Psoas muscle (tissue), 8 donors: ENCODE measurements around the gene MYRIP. TPM values are rescaled to one million over a fixed set of nuclear protein-coding genes. Genes with fewer than 3 reads are reported as not detected.
"Not testable (repeated sequence)": the region's sequence is repeated elsewhere in the genome, so short reads cannot be mapped to it uniquely, and the experiment has no call there.

ENCODE experiments used
- ATAC-seq, 4 donors: fragments of 200-7000 bp; cut with Tn5 transposase; one replicate each; pipeline ENCODE4 v1.9.1; 2020; ENCODE audit warnings: moderate library complexity in 3 of 4, mild to moderate bottlenecking in 2 of 4
- DNase-seq, 2 donors: peaks; one replicate each; pipeline ENCODE4 v3.0.0-alpha.2; 2020
- H3K27ac ChIP-seq: fragments of 200-600 bp; one replicate; pipeline ENCODE4 v1.8.0; 2022
- H3K27me3 ChIP-seq, 3 donors: fragments of 200-600 bp in 1 of 3; one replicate each; pipeline versions ENCODE4 v1.6.1 to v1.8.0; 2013 to 2022; ENCODE audit warnings: low read length in 2 of 3, mild to moderate bottlenecking in 2 of 3, moderate library complexity in 1 of 3; ENCODE audit not compliant: insufficient read depth in 3 of 3
- H3K36me3 ChIP-seq, 2 donors: fragments of 200-600 bp in 1 of 2; one replicate each; pipeline versions ENCODE4 v1.6.1 to v1.8.0; 2013 to 2022; ENCODE audit warnings: low read depth in 1 of 2, mild to moderate bottlenecking in 1 of 2, moderate library complexity in 1 of 2; ENCODE audit not compliant: insufficient read depth in 1 of 2
- H3K4me1 ChIP-seq: fragments of 200-600 bp; one replicate; pipeline ENCODE4 v1.8.0; 2022
- H3K4me3 ChIP-seq: fragments of 200-600 bp; one replicate; pipeline ENCODE4 v1.8.0; 2022; ENCODE audit warnings: mild to moderate bottlenecking
- H3K9me3 ChIP-seq: fragments of 200-600 bp; one replicate; pipeline ENCODE4 v1.8.0; 2022
- WGBS, 3 donors: extraction: QIAGEN DNeasy Blood & Tissue Kit; methylation state at CpG; one replicate each; pipeline versions ENCODE4 v1.1.6 to v1.1.7; 2013; 5-methylcytosine and 5-hydroxymethylcytosine counted together
- intact Hi-C, 2 donors: fragments of 100-400 bp; cut with DNase I; formaldehyde crosslinking; loops; one replicate each; pipeline versions ENCODE4 v1.11.0 to v1.14.2; 2022
- polyA plus RNA-seq, 3 donors: library from polyadenylated mRNA; stranded (reverse); fragments of 200-250 nt; gene quantifications; one replicate each; pipeline ENCODE4 v1.2.3, GENCODE V29; 2013
- total RNA-seq, 4 donors: library from RNA; stranded (reverse); fragmentation: NEBNext Ultra II Directional in 2 of 4; extraction: Animal tissue kit (Norgen Biotek cat#: 25700) in 2 of 4; gene quantifications; one replicate each; pipeline versions ENCODE4 v1.2.1 to v1.2.4, GENCODE V29; 2021 to 2023
- TF ChIP-seq, protein P1 (sequence below): fragments of 200-600 bp; IDR thresholded peaks from one replicate; pipeline ENCODE4 v1.8.0; 2022; ENCODE audit warnings: antibody characterized with exemption
- donor health status: healthy with polysubstance abuse.
- donor health status: DM: no; HTN: no; CAD: no; lungs with moderate emphysema.
- donor health status: Bipolar disorder and iron deficiency.
- donor health status: healthy.
- donor health status: DM: yes; HTN: yes; CAD: no.
- donor health status: DM: no; HTN: no; CAD: no.
- donor health status: DM: no; HTN: no; CAD: no.
- donor health status: DM: yes; HTN: yes; CAD: no.

Gene MYRIP
- total and polyA plus RNA-seq, 7 donors = 0.35 to 2.8 (median 1.1) TPM

DNA sequence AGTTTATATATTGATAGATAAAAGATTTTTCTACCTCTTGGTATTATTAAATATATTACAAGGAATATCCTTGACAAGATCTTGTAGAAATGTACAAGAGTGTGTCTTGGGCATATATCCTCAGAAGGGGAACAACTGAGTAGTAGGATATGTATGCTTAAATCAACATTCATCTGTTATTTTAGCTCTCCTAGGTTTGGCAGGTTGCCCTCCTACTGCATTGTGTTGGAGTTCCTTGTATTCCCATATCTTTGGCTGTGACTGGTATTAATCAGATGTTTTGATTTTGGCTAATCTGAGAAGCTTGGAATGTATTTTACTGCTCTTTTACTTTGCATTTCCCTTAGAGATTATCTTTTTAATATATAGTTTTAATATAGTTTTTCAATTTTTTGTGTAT is 4.6 kb downstream of the MYRIP start:
- TF ChIP-seq, protein P1, sequence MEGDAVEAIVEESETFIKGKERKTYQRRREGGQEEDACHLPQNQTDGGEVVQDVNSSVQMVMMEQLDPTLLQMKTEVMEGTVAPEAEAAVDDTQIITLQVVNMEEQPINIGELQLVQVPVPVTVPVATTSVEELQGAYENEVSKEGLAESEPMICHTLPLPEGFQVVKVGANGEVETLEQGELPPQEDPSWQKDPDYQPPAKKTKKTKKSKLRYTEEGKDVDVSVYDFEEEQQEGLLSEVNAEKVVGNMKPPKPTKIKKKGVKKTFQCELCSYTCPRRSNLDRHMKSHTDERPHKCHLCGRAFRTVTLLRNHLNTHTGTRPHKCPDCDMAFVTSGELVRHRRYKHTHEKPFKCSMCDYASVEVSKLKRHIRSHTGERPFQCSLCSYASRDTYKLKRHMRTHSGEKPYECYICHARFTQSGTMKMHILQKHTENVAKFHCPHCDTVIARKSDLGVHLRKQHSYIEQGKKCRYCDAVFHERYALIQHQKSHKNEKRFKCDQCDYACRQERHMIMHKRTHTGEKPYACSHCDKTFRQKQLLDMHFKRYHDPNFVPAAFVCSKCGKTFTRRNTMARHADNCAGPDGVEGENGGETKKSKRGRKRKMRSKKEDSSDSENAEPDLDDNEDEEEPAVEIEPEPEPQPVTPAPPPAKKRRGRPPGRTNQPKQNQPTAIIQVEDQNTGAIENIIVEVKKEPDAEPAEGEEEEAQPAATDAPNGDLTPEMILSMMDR = no peak

DNA sequence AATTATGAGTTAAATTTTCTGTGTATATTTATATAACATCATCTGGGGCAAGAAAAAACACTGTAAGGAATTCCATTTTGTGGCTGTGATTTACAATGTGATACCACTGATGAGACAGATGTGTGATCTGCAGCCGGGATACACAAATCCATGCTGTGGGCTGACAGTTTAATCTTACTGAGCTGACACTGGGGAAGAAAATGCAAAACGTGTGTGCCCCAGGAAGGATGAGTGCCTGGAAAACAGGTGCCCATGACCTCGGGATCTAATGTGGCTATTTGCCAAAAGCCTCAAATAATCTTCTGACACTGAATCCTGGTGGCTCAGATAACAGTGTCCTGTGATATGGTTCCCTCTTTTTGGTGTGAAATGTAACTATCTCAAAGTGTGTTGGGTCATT is 10.5 kb downstream of the MYRIP start:
- WGBS, 3 donors = 6 to 12% (median 9%) methylated on average over 3 of the region's 3 CpGs
- no peak overlapping the region for H3K4me3 ChIP-seq
- intact Hi-C loops = no loop called here
- H3K9me3 ChIP-seq = no peaks in the 10 kb centered on the region
- ATAC-seq (no peak), DNase-seq (no peak)
- H3K4me1 ChIP-seq = no peaks in the 10 kb centered on the region
- no peaks in the 10 kb centered on the region for H3K36me3 ChIP-seq
- peaks cover 0 to 7% (median 0%) of the 10 kb centered on the region in 3 donors for H3K27me3 ChIP-seq
- TF ChIP-seq, protein P1 = no peak
- no peak overlapping the region for H3K27ac ChIP-seq

More for the DNA sequence above, 4.6 kb downstream of the MYRIP start:
- Histone ChIP-seq H3K27ac (no peak overlapping the region), H3K36me3 (no peaks in the 10 kb centered on the region), H3K4me1 (peaks cover 15% of the 10 kb centered on the region), H3K9me3 (no peaks in the 10 kb centered on the region), H3K27me3 (peaks cover 4 to 51% (median 5%) of the 10 kb centered on the region in 3 donors), H3K4me3 (no peak overlapping the region)
- intact Hi-C loops = loop anchor here in 1 of 2 donors (5.0 kb wide), 1 partner anchor 87 kb away; no protein-coding TSS in a partner anchor
- DNase-seq = no peak
- ATAC-seq = no peak

DNA sequence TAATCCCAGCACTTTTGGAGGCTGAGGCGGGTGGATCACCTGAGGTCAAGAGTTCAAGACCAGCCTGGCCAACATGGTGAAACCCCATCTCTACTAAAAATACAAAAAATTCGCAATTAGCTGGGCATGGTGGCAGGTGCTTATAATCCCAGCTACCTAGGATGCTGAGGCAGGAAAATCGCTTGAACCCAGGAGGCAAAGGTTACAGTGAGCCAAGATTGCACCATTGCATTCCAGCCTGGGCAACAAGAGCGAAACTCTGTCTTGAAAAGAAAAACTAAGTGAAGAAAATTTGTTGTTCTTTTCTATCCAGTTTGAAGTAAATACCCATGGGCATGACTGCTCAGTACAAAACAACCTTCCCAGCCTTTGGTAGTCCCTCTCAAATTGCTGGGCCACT is 24.4 kb downstream of the MYRIP start:
- intact Hi-C loops, DNase-seq, H3K9me3 ChIP-seq, H3K4me1 ChIP-seq, H3K27me3 ChIP-seq, H3K27ac ChIP-seq, H3K36me3 ChIP-seq, ATAC-seq, H3K4me3 ChIP-seq: not testable (repeated sequence)
- WGBS, 3 donors = 76 to 81% (median 76%) methylated on average over 4 of the region's 4 CpGs

DNA sequence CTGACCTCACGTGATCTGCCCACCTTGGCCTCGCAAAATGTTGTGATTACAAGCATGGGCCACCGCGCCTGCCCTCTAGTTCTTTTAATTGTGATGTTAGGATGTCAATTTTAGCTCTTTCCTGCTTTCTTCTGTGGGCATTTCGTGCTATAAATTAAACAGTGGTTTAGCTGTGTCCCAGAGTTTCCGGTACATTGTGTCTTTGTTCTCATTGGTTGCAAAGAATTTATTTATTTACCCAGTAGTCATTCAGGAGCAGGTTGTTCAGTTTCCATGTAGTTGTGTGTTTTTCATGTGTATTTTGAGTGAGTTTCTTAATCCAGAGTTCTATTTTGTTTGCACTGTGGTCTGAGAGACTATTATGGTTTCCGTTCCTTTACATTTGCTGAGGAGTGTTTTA is 30.1 kb downstream of the MYRIP start:
- ATAC-seq (no peak), DNase-seq (no peak)
- Histone ChIP-seq H3K27ac (no peak overlapping the region), H3K4me1 (no peaks in the 10 kb centered on the region), H3K36me3 (no peaks in the 10 kb centered on the region), H3K27me3 (no peaks in the 10 kb centered on the region), H3K4me3 (no peak overlapping the region), H3K9me3 (peaks cover 7% of the 10 kb centered on the region)
- WGBS, 3 donors = 76 to 85% (median 82%) methylated on average over 7 of the region's 7 CpGs
- intact Hi-C loops = no loop called here
- TF ChIP-seq, protein P1 = no peak

DNA sequence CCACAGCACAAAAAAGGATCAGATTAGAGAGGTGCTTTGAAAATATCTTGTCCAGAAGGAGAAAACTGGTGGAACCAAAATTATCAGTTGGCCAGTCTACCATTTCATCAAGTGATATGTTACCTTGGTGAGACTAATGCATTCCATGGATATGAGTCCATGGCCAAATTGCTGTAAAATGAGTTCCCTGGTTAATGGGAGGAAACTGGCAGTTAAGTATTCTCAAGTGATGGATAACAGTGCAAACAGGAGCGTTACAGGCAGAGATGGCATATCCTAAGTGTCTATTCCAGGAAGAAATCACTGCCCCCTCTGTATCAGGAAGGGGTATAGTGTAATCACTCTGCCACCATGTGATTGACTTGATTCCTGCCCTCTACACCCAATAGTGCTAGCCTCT is 34.0 kb downstream of the MYRIP start:
- no peaks in the 10 kb centered on the region for H3K27me3 ChIP-seq
- TF ChIP-seq, protein P1 = no peak
- intact Hi-C loops = no loop called here

More for the DNA sequence above, 34.0 kb downstream of the MYRIP start:
- Histone ChIP-seq H3K9me3 (no peaks in the 10 kb centered on the region), H3K36me3 (no peaks in the 10 kb centered on the region), H3K4me1 (no peaks in the 10 kb centered on the region), H3K27ac (no peak overlapping the region), H3K4me3 (no peak overlapping the region)
- ATAC-seq = no peak
- DNase-seq = no peak
- 52 to 72% (median 56%) methylated on average over 1 of the region's 1 CpG for WGBS, 3 donors
